Measurements from ENCODE around the gene D2HGDH. TPM values are rescaled to one million over a fixed set of nuclear protein-coding genes. Genes with fewer than 3 reads are reported as not detected.
"Not testable (repeated sequence)": the region's sequence is repeated elsewhere in the genome, so short reads cannot be mapped to it uniquely, and the experiment has no call there.

The D2HGDH gene
- polyA plus RNA-seq, 1 donor, result 25.0 TPM

DNA sequence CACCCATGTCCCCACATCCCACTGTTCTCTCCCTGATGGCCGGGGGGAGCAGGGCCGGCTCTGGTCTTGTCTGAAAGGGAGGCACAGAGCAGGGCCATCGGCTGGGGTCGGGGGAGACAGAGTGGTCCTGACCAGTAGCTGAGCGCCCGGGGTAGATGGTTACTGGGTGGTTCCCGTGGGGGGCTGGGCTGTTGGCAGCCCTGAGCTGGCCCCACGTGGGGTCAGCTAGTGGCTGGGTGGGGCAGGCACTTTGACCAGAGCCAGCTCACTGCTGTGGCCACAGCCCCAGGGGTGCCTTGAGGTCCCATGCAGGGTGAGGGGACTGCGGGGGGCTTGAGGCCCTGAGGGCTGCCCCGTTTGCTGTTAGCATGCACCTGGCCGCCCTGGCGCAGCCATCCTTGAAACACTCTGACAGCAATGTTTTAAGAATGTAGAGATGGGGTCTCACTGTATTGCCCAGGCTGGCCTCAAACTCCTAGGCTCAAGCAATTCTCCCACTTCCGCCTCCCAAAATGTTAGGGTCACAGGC, 62.2 kb downstream of the D2HGDH start:
- no peak for DNase-seq

DNA sequence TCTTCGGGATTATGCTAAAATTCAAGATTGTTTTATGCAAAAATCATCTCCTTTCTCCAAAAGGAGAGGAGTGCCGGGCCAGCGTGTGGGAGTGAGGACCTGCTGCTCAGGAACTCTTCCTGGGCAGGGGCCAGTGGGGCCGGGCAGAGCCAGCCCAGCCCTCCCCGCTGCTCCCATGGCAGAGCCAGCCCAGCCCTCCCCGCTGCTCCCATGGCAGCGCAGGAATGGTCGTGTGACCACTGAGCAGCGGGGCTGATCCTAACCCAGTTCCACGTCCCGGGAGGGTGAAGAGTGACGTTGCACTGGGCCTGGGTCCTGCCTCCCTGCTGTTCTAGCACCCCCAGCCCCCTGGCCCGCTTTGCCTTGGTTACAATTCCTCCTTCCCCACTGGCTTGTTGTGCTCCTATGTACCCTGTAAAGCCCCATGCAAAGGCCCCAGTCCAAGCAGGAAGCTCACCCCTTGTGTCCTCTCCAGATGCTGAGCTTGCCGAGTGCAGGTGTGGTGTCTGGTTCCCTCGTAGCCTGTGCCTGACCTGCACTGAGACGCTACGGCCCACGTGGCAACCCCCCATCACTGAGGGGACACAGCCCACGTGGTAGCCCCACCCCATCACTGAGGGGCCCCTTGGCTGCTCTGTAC, 63.1 kb downstream of the D2HGDH start:
- DNase-seq, result no peak

DNA sequence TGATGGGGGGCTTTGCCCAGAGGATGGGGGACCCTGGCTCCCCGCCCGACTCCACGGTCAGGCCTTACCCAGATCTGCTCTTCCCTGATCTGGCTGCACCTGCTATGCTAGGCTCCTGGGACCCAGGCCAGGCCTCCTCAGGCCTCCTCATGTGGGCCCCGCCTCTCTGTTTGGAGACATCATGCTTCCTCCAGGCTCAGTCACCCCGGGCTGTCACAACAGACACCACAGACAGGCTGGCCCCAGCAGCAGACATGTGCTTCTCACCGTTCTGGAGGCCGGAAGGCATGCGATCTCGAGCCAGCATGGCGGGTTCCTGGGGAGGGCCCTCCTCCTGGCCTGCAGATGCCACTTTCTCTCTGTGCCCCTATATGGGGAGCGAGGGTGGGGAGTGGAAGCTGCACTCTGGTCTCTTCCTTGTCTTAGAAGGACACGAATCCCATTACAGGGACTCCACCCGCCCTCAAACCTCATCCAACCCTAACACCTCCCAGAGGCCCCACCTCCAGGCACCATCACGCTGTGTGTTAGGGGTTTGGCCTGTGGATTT, 63.7 kb downstream of the D2HGDH start:
- DNase-seq, result no peak

- DNase-seq, result no peak
Measured at GRCh38 chr2:241798631-241799521, 64.4 kb downstream of the D2HGDH start.

- DNase-seq, result no peak
Measured at GRCh38 chr2:241799522-241800197, 65.2 kb downstream of the D2HGDH start.

DNA sequence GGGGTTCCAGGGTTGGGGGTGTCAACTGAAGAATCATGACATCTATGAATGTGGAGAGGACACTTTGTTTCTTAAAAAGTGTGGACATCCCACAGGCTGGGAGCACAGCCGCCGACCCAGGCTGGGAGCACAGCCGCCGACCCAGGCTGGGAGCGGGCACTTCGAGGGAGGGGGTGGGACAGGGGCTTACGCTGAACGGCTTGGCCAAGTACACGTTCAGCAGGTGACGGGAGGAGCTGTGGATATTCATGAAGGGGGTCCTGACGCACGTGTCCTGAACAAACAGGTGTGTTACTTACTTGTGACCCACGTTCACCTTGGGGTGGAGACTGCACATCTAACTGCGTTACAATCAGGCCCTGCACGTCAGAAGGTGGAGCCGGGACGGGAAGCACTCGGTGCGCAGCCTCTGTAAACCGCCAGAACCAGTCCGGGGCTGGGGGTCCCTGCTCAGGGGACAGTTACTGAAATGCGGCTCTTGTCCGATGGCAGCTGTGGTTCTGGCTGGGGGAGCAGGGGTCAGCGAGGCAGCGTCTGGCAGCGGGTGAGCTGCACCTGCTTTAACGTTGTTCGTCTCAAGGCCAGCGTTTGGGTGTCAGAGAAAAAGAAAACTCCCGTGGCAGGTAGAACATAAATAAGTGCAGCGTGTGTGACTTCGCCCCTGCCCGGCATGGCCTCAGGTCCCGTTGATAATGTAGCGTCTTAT, 65.9 kb downstream of the D2HGDH start:
- DNase-seq, result not testable (repeated sequence)

DNA sequence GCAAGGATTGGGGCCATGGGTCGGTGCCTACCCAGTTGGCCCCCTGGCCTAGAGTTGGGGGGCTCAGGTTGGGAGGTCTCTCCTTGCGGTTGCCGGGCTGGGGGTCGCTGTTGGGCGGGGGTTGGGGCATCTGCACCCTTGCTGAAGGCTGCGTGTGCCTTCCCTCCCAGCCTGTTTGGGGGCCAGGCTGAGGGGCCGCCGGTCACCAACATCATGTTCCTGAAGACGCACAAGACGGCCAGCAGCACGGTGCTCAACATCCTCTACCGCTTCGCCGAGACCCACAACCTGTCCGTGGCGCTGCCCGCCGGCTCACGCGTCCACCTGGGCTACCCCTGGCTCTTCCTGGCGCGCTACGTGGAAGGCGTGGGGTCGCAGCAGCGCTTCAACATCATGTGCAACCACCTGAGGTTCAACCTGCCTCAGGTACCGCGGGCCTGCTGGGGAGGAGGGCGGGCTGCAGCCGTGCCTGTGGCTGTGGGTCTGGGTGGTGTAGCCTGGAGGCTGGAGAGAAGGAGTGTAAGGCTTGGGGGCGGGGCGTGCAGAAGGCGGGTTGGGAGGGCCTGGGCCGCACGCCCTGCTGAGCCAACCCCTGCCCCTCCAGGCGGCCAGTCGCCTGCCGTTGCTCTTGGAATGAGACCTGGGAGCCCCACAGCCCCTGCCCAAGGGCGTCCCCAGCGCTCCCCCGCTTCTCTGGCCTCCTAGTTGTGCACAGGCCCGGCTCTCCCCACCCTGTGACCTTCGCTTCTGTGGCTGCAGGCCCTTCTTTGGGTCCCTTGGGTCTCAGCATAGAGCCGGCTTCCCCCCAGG, 67.4 kb downstream of the D2HGDH start:
- no peak for DNase-seq

DNA sequence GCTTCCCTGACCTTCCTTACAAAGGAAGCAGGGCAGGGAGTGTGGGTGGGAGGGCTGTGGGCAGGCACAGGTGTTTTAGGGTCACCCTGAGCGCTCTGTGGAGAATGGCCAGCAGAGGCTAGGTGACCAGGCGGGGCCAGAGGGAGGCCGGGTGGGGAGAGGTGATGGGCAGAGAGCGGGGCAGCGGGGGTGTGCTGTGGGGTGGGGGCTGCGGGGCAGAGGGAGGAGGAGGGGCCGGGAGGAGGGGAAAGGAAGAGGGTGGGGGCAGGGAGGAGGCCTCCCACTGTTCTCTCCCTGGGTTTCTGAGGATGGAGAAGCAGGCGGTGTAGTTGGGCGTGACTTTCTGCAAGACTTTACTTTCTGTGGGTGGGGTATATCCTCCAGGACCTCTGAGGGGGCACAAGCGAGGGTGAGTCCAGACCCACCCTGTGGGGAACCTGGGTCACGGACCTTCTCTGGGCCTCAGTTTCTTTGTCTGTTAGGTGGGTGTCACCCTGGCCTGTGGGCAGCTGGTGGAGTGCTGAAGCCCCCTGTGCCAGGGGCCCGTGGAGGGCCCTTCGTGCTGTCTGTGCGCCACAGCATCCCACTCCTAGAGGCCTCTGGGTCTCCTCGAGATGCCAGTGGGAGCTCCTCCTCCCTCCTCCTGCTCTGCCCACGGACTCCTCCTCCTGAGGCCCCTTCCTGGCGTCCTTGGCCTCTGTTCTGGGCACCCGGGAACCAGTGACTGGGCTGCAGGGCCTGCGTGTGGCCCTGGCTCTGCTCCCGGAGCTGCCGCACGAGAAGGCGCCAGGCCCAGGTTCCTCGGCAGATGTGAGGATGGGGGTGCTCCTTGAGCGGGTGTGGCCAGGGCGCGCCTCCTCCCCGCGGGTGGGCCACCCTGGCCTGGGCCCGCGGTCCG, 68.2 kb downstream of the D2HGDH start:
- no peak for DNase-seq

DNA sequence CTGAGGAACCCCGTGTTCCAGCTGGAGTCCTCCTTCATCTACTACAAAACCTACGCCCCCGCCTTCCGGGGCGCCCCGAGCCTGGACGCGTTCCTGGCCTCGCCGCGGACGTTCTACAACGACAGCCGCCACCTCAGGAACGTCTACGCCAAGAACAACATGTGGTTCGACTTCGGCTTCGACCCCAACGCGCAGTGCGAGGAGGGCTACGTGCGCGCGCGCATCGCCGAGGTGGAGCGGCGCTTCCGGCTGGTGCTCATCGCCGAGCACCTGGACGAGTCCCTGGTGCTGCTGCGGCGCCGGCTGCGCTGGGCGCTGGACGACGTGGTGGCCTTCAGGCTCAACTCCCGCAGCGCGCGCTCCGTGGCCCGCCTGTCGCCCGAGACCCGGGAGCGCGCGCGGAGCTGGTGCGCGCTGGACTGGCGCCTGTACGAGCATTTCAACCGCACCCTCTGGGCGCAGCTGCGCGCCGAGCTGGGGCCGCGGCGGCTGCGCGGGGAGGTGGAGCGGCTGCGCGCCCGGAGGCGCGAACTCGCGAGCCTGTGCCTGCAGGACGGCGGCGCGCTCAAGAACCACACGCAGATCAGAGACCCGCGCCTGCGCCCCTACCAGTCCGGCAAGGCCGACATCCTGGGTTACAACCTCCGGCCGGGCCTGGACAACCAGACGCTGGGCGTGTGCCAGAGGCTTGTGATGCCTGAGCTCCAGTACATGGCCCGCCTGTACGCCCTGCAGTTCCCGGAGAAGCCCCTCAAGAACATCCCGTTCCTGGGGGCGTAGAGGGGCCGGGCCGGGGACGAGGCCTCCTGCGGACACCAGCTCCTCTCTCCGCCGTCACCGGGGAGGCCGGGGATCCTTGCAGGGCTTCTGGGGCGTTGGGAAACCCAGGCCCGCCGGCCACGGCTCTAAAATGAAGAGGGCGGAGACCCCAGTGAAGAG, 69.2 kb downstream of the D2HGDH start:
- DNase-seq, result peak; percentile 79

DNA sequence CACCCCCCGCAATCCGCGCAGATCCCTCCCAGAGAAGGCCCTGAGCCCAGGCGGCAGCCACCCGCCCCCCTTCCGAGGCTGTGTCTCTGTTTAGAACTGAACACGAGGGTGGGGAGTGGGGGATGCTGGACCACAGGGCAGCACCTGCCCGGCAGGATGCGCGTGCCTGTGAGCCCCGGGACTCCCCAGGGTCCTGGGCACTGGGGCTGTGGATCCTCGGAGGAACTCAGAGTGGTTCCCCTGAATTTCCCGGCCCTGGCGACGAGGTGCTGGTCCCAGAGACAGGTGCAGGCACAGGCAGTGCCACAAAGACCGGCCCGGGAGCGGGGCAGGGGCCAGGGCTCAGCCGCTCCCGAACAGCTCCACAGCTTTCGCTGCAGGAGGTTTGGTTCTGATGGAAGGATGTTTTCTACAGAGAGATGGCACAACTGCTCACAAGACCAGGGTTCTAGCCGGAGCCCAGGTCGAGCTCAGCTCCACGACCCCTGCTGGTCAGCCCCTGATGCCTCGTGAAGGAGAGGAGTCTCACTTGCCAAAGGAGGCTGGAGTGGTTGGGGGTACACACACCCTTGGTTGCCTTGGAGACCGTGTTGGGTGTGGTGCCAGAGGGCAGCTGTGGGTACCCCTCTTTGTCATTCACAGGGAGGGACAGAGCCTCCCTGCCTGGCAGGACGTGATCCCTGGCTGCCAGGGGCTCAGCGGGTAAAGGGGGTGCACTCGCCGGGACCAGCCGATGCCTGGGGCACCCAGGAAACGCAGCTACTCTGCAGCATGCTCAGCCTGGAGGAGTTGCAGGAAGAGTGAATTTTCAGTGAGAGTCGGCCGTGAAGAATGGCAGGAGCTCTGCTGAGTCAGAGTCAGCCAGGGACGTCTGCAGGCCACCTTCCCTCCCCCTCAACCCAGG, 70.1 kb downstream of the D2HGDH start:
- DNase-seq, result no peak

- DNase-seq, result not testable (repeated sequence)
Measured at GRCh38 chr2:241806217-241806616, 71.8 kb downstream of the D2HGDH start.

DNA sequence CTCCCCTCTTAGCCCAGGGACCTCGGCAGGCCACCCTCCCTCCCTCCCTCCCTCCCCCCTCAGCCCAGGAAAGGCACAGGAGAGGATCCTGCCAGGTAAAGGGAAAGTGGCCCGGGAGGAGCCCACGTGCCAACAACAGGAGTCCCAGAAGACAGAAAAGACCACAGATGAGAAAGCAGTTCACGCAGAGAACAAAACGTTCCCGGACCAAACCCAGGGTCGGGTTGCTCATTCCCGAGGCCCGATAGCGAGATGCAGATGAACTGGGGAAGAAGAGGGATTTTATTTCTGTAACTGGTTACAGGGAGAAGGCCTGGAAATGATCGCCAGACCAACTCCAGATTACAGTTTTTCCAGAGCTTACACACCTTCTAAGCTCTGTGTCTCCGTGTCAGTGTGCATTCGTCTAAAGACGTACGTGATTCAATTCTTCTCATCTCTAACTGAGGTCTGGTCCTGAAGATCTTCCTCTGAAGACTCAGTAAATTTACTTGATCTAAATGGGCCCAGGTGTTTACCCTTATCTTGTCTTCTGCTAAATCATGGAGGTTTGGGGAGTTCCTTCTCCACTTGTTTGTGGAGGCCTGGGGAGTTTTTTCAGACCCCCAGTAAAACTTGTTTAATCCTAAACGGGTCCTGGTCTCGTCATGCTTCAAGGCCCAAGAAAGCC, 73.8 kb downstream of the D2HGDH start:
- DNase-seq, result no peak

GRCh38 chr2:241808721-241809382, 74.4 kb downstream of the D2HGDH start, which contains the start of gene NEU4:
TSS of gene NEU4 (plus strand) at chr2:241809193. CDS start at chr2:241814485, 5,292 bp downstream.
- no peak for DNase-seq

- DNase-seq, result no peak
Measured at GRCh38 chr2:241809383-241810306, 75.2 kb downstream of the D2HGDH start.

Data from hindlimb muscle (tissue), 1 donor.